SU-DHL-6 (cell line): Measurements from ENCODE around the gene SH3GL2.

Experiments used
- H2AFZ ChIP-seq: fragments of 200-600 bp; sonication (generic); 2 replicates; pipeline ENCODE4 v1.6.1; 2014; ENCODE audit warnings: low read depth, mild to moderate bottlenecking, moderate library complexity, mixed read lengths, antibody characterized with exemption, low read length; ENCODE audit not compliant: severe bottlenecking
- H3F3A ChIP-seq: fragments of 200-600 bp; shearing (Covaris generic); 2 replicates; pipeline ENCODE4 v1.6.0; 2016; ENCODE audit warnings: antibody characterized with exemption, mild to moderate bottlenecking; ENCODE audit not compliant: insufficient read depth
- H3K27ac ChIP-seq: fragments of 200-600 bp; sonication (generic); 2 replicates; pipeline ENCODE4 v1.5.1; 2016; ENCODE audit warnings: low read depth, mild to moderate bottlenecking, low read length, moderate library complexity, mixed read lengths
- H3K27me3 ChIP-seq: fragments of 200-600 bp; sonication (generic), shearing (Covaris generic); 2 replicates; pipeline ENCODE4 v1.6.0; 2014; ENCODE audit warnings: mild to moderate bottlenecking, low read length
- H3K36me3 ChIP-seq: fragments of 200-600 bp; sonication (generic); 2 replicates; pipeline ENCODE4 v1.6.1; 2014; ENCODE audit warnings: mild to moderate bottlenecking, low read length, mixed read lengths
- H3K4me2 ChIP-seq: fragments of 300-600, 200-600 bp; shearing (Covaris generic), sonication (generic); 2 replicates; pipeline ENCODE4 v1.6.0; 2014; ENCODE audit warnings: low read length, low read depth, mild to moderate bottlenecking; ENCODE audit not compliant: poor library complexity, severe bottlenecking
- H3K4me3 ChIP-seq: fragments of 200-600 bp; sonication (generic); 2 replicates; pipeline ENCODE4 v1.5.1; 2014; ENCODE audit warnings: antibody characterized with exemption, low read length, mild to moderate bottlenecking, mixed read lengths; ENCODE audit not compliant: insufficient read depth, poor library complexity, severe bottlenecking
- H3K79me2 ChIP-seq: fragments of 200-600 bp; sonication (generic); 2 replicates; pipeline ENCODE4 v1.6.1; 2014; ENCODE audit warnings: mild to moderate bottlenecking, low read length, moderate library complexity; ENCODE audit not compliant: insufficient read depth
- H3K9ac ChIP-seq: fragments of 200-600 bp; sonication (generic); 2 replicates; pipeline ENCODE4 v1.7.0; 2014; ENCODE audit warnings: mild to moderate bottlenecking, low read length
- H3K9me2 ChIP-seq: fragments of 200-600 bp; sonication (generic); replicated peaks from 2 replicates; pipeline ENCODE4 v1.6.1; 2014; ENCODE audit warnings: low read length; ENCODE audit not compliant: insufficient read depth
- H3K9me3 ChIP-seq: fragments of 200-600 bp; sonication (generic); 2 replicates; pipeline ENCODE4 v1.6.1; 2014; ENCODE audit warnings: low read length, mixed read lengths; ENCODE audit not compliant: insufficient read depth
- H4K20me1 ChIP-seq: fragments of 200-600 bp; sonication (generic); 2 replicates; pipeline ENCODE4 v1.6.1; 2014; ENCODE audit warnings: low read depth, mild to moderate bottlenecking, antibody characterized with exemption, low read length, moderate library complexity, mixed read lengths
- CTCF ChIP-seq: fragments of 200-600 bp; sonication (generic); IDR thresholded peaks from one replicate; pipeline ENCODE4 v1.5.1; 2017; ENCODE audit warnings: antibody characterized with exemption, mild to moderate bottlenecking, low read length, moderate library complexity; ENCODE audit not compliant: insufficient read depth, poor library complexity, severe bottlenecking
- EZH2phosphoT487 ChIP-seq: fragments of 200-600 bp; sonication (generic), shearing (Covaris generic); conservative IDR thresholded peaks from 2 replicates; pipeline ENCODE4 v1.6.1; 2018; ENCODE audit warnings: mild to moderate bottlenecking, antibody characterized with exemption, low read length, moderate library complexity, mixed read lengths

SH3GL2 gene

GRCh38 chr9:17735859-17736258 lies 157.0 kb downstream of the SH3GL2 start:
- Histone ChIP-seq H3K36me3 (no peaks in the 10 kb centered on the region), H4K20me1 (no peaks in the 10 kb centered on the region), H3F3A (no peaks in the 10 kb centered on the region), H3K4me3 (no peak overlapping the region), H2AFZ (no peak overlapping the region), H3K79me2 (no peaks in the 10 kb centered on the region), H3K9ac (no peak overlapping the region), H3K27ac (no peak overlapping the region), H3K9me2 (no peaks in the 10 kb centered on the region), H3K27me3 (no peaks in the 10 kb centered on the region), H3K4me2 (no peak overlapping the region), H3K9me3 (no peaks in the 10 kb centered on the region)
- TF ChIP-seq EZH2phosphoT487, result no peak
- no peak for TF ChIP-seq CTCF

GRCh38 chr9:17739022-17739421 lies 160.2 kb downstream of the SH3GL2 start:
- no peaks in the 10 kb centered on the region for H4K20me1 ChIP-seq
- H3K27ac ChIP-seq, result no peak overlapping the region
- no peak overlapping the region for H3K9ac ChIP-seq
- no peaks in the 10 kb centered on the region for H3K9me2 ChIP-seq
- H2AFZ ChIP-seq, result no peak overlapping the region
- H3K27me3 ChIP-seq, result no peaks in the 10 kb centered on the region
- no peak overlapping the region for H3K4me3 ChIP-seq
- H3F3A ChIP-seq, result no peaks in the 10 kb centered on the region
- H3K36me3 ChIP-seq, result no peaks in the 10 kb centered on the region
- no peak overlapping the region for H3K4me2 ChIP-seq
- H3K9me3 ChIP-seq, result no peaks in the 10 kb centered on the region
- no peaks in the 10 kb centered on the region for H3K79me2 ChIP-seq
- no peak for TF ChIP-seq EZH2phosphoT487
- no peak for TF ChIP-seq CTCF

- Histone ChIP-seq H4K20me1 (no peaks in the 10 kb centered on the region), H3K9me3 (no peaks in the 10 kb centered on the region), H3K79me2 (no peaks in the 10 kb centered on the region), H2AFZ (no peak overlapping the region), H3K36me3 (no peaks in the 10 kb centered on the region), H3K27me3 (no peaks in the 10 kb centered on the region), H3K9me2 (no peaks in the 10 kb centered on the region), H3K4me2 (no peak overlapping the region), H3F3A (no peaks in the 10 kb centered on the region), H3K4me3 (no peak overlapping the region), H3K27ac (no peak overlapping the region), H3K9ac (no peak overlapping the region)
- TF ChIP-seq EZH2phosphoT487 (no peak), CTCF (no peak)
Measured at GRCh38 chr9:17739736-17740135, 160.9 kb downstream of the SH3GL2 start.

- no peaks in the 10 kb centered on the region for H3F3A ChIP-seq
- no peaks in the 10 kb centered on the region for H3K9me3 ChIP-seq
- H3K4me3 ChIP-seq, result no peak overlapping the region
- H3K27ac ChIP-seq, result no peak overlapping the region
- no peaks in the 10 kb centered on the region for H3K9me2 ChIP-seq
- no peak overlapping the region for H3K4me2 ChIP-seq
- H4K20me1 ChIP-seq, result no peaks in the 10 kb centered on the region
- no peak overlapping the region for H3K9ac ChIP-seq
- no peaks in the 10 kb centered on the region for H3K27me3 ChIP-seq
- no peaks in the 10 kb centered on the region for H3K36me3 ChIP-seq
- H3K79me2 ChIP-seq, result no peaks in the 10 kb centered on the region
- H2AFZ ChIP-seq, result no peak overlapping the region
- TF ChIP-seq EZH2phosphoT487, result no peak
Measured at GRCh38 chr9:17742067-17742466, 163.2 kb downstream of the SH3GL2 start.
